H1 (cell line): ENCODE measurements around the gene PXDC1. TPM values are rescaled to one million over a fixed set of nuclear protein-coding genes. Genes with fewer than 3 reads are reported as not detected.

ENCODE experiments used
- CTCF ChIA-PET: fragments of 300-600 bp; sonication (Branson Sonifier 250); formaldehyde crosslinking; loops from one replicate; lab custom pipeline; 2021; ENCODE audit not compliant: partially characterized antibody; lab: Charles Lee
- POLR2A ChIA-PET: fragments of 300-600 bp; sonication (Branson Sonifier 250); formaldehyde crosslinking; loops from one replicate; lab custom pipeline; 2021; ENCODE audit warnings: inconsistent platforms; ENCODE audit not compliant: partially characterized antibody; lab: Charles Lee
- DNase-seq, 2 experiments: peaks; one replicate each; pipeline versions ENCODE4 v3.0.0 to v3.0.0-alpha.2; 2010 to 2022; ENCODE audit warnings: low spot score in 2 of 2, low read depth in 1 of 2, mixed read lengths in 1 of 2
- FAIRE-seq: peaks from 2 replicates; lab custom pipeline; 2011; peaks lifted over from hg19 to GRCh38; lab: Jason Lieb, UNC
- H2AFZ ChIP-seq: 2 replicates; pipeline ENCODE4 v1.8.1; 2012; ENCODE audit warnings: low read length, inconsistent platforms
- H2AK5ac ChIP-seq: 2 replicates; pipeline ENCODE4 v1.6.1; 2013; ENCODE audit warnings: low read depth, low read length
- H2BK120ac ChIP-seq: replicated peaks from 2 replicates; pipeline ENCODE3; 2013; ENCODE audit warnings: low read depth, low read length, inconsistent platforms
- H2BK12ac ChIP-seq: 2 replicates; pipeline ENCODE4 v1.6.1; 2013; ENCODE audit warnings: low read depth, low read length
- H2BK15ac ChIP-seq: 2 replicates; pipeline ENCODE4 v1.6.1; 2013; ENCODE audit warnings: low read length
- H2BK20ac ChIP-seq: 2 replicates; pipeline ENCODE4 v1.6.1; 2013; ENCODE audit warnings: low read length
- H2BK5ac ChIP-seq: 2 replicates; pipeline ENCODE4 v1.6.1; 2013; ENCODE audit warnings: low read depth, low read length
- H3K14ac ChIP-seq: 2 replicates; pipeline ENCODE4 v1.6.1; 2013; ENCODE audit warnings: inconsistent platforms; ENCODE audit not compliant: insufficient read length
- H3K18ac ChIP-seq: 2 replicates; pipeline ENCODE4 v1.6.1; 2013; ENCODE audit warnings: low read length; ENCODE audit errors: extremely low read depth
- H3K23ac ChIP-seq: 2 replicates; pipeline ENCODE4 v1.6.1; 2013; ENCODE audit warnings: inconsistent platforms; ENCODE audit not compliant: insufficient read length
- H3K23me2 ChIP-seq: 2 replicates; pipeline ENCODE4 v1.6.1; 2013; ENCODE audit warnings: low read depth, low read length
- H3K27ac ChIP-seq: 2 replicates; pipeline ENCODE4 v1.6.1; 2011; ENCODE audit warnings: low read depth, low read length, inconsistent platforms
- H3K27me3 ChIP-seq, 4 experiments: replicated peaks in 1 of 4; 1 replicate in 1 of 4; 2 replicates in 3 of 4; pipeline versions ENCODE4 v1.6.1 to v1.8.1; 2011 to 2013; ENCODE audit warnings: low read length in 3 of 4, mild to moderate bottlenecking in 3 of 4, inconsistent platforms in 2 of 4, mixed read lengths in 2 of 4, moderate library complexity in 1 of 4; ENCODE audit not compliant: control insufficient read depth in 3 of 4, insufficient read depth in 3 of 4; ENCODE audit errors: extremely low read depth in 1 of 4
- H3K36me3 ChIP-seq, 4 experiments: 2 replicates each; pipeline versions ENCODE4 v1.6.1 to v1.8.1; 2011 to 2013; ENCODE audit warnings: mild to moderate bottlenecking in 4 of 4, low read length in 3 of 4, moderate library complexity in 2 of 4, control low read depth in 1 of 4, inconsistent platforms in 1 of 4; ENCODE audit not compliant: insufficient read depth in 4 of 4, control insufficient read depth in 2 of 4
- H3K4ac ChIP-seq: replicated peaks from 2 replicates; pipeline ENCODE3; 2013; ENCODE audit warnings: low read length, low read depth, mixed read lengths, inconsistent platforms; ENCODE audit not compliant: insufficient read length
- H3K4me1 ChIP-seq, 4 experiments: replicated peaks in 1 of 4; 1 replicate in 1 of 4; 2 replicates in 3 of 4; pipeline versions ENCODE4 v1.6.1 to v1.8.1; 2011 to 2013; ENCODE audit warnings: low read length in 3 of 4, inconsistent platforms in 2 of 4, mixed read lengths in 1 of 4; ENCODE audit not compliant: insufficient read depth in 4 of 4, control insufficient read depth in 3 of 4
- H3K4me2 ChIP-seq, 2 experiments: 2 replicates each; pipeline versions ENCODE4 v1.6.1 to v1.8.1; 2011 to 2013; ENCODE audit warnings: low read depth in 2 of 2, low read length in 2 of 2, control low read depth in 1 of 2, inconsistent platforms in 1 of 2, mild to moderate bottlenecking in 1 of 2; ENCODE audit not compliant: insufficient read depth in 1 of 2
- H3K4me3 ChIP-seq, 4 experiments: fragments of 200-600, 300-600 bp in 1 of 4; sonication (generic), shearing (Covaris generic), sonication (Bioruptor Twin) in 1 of 4; 2 replicates each; pipeline versions ENCODE4 v1.5.1 to v1.8.1; 2011 to 2016; ENCODE audit warnings: low read length in 4 of 4, low read depth in 3 of 4, control low read depth in 2 of 4, inconsistent platforms in 2 of 4, mild to moderate bottlenecking in 2 of 4, mixed read lengths in 1 of 4, moderate library complexity in 1 of 4; ENCODE audit not compliant: insufficient read depth in 2 of 4; ENCODE audit errors: extremely low read depth in 1 of 4
- H3K56ac ChIP-seq: replicated peaks from 2 replicates; pipeline ENCODE3; 2013; ENCODE audit warnings: low read depth, mild to moderate bottlenecking, mixed read lengths, low read length, inconsistent platforms; ENCODE audit not compliant: insufficient read length
- H3K79me1 ChIP-seq: 2 replicates; pipeline ENCODE4 v1.6.1; 2013; ENCODE audit warnings: low read depth, low read length, control low read depth
- H3K79me2 ChIP-seq, 2 experiments: 2 replicates each; pipeline versions ENCODE4 v1.6.1 to v1.8.1; 2012 to 2013; ENCODE audit warnings: low read length in 2 of 2, mild to moderate bottlenecking in 2 of 2, inconsistent platforms in 1 of 2; ENCODE audit not compliant: insufficient read depth in 2 of 2, control insufficient read depth in 1 of 2
- H3K9ac ChIP-seq, 4 experiments: replicated peaks in 1 of 4; 1 replicate in 1 of 4; 2 replicates in 3 of 4; pipeline versions ENCODE4 v1.6.1 to v1.8.1; 2011 to 2013; ENCODE audit warnings: low read depth in 3 of 4, low read length in 3 of 4, control low read depth in 2 of 4, mild to moderate bottlenecking in 2 of 4, moderate library complexity in 2 of 4, inconsistent platforms in 1 of 4; ENCODE audit errors: extremely low read depth in 1 of 4
- H3K9me3 ChIP-seq, 2 experiments: 2 replicates each; pipeline versions ENCODE4 v1.6.1 to v1.8.1; 2012 to 2013; ENCODE audit warnings: mild to moderate bottlenecking in 2 of 2, moderate library complexity in 2 of 2, control low read depth in 1 of 2, inconsistent platforms in 1 of 2, low read depth in 1 of 2, low read length in 1 of 2, mixed read lengths in 1 of 2; ENCODE audit not compliant: insufficient read depth in 2 of 2
- H4K20me1 ChIP-seq, 2 experiments: replicated peaks in 1 of 2; 2 replicates each; pipeline versions ENCODE3 to v1.8.1; 2011 to 2013; ENCODE audit warnings: inconsistent platforms in 2 of 2, low read length in 2 of 2, mild to moderate bottlenecking in 1 of 2; ENCODE audit not compliant: insufficient read depth in 2 of 2, control insufficient read depth in 1 of 2
- H4K5ac ChIP-seq: 2 replicates; pipeline ENCODE4 v1.6.1; 2013; ENCODE audit warnings: low read length, low read depth, mixed read lengths, inconsistent platforms; ENCODE audit not compliant: insufficient read length
- H4K8ac ChIP-seq: 2 replicates; pipeline ENCODE4 v1.8.0; 2013; ENCODE audit warnings: mild to moderate bottlenecking, moderate library complexity, low read length, inconsistent platforms; ENCODE audit not compliant: insufficient read depth; ENCODE audit errors: extremely low read depth
- H4K91ac ChIP-seq: replicated peaks from 2 replicates; pipeline ENCODE3; 2013; ENCODE audit warnings: low read length, mixed read lengths, inconsistent platforms; ENCODE audit not compliant: insufficient read length
- CBX8 ChIP-seq: fragments of 300-800, 300-1000 bp; sonication (generic); IDR thresholded peaks from 2 replicates; pipeline ENCODE4 v1.7.1; 2016; ENCODE audit warnings: low read depth, low read length, borderline replicate concordance
- CHD2 ChIP-seq: IDR thresholded peaks from 2 replicates; pipeline ENCODE4 v1.6.1; 2012; ENCODE audit warnings: low read length, improper control_type of control experiment
- CREB1 ChIP-seq: IDR thresholded peaks from 2 replicates; pipeline ENCODE4 v1.6.1; 2012; ENCODE audit warnings: inconsistent platforms
- GTF2F1 ChIP-seq: IDR thresholded peaks from 2 replicates; pipeline ENCODE4 v1.6.1; 2012; ENCODE audit warnings: low read depth, low read length, improper control_type of control experiment, borderline replicate concordance
- JUN ChIP-seq: IDR thresholded peaks from 2 replicates; pipeline ENCODE4 v1.6.1; 2011; ENCODE audit warnings: low read depth, mild to moderate bottlenecking, improper control_type of control experiment, low read length
- JUND ChIP-seq: IDR thresholded peaks from 2 replicates; pipeline ENCODE4 v1.6.1; 2011; ENCODE audit warnings: mild to moderate bottlenecking, improper control_type of control experiment, low read length
- NANOG ChIP-seq: IDR thresholded peaks from 2 replicates; pipeline ENCODE4 v1.6.1; 2011; ENCODE audit warnings: low read length, low read depth, mild to moderate bottlenecking, inconsistent platforms; ENCODE audit not compliant: insufficient read depth, poor library complexity, severe bottlenecking
- PHF8 ChIP-seq: fragments of 200-600 bp; sonication (generic); conservative IDR thresholded peaks from 2 replicates; pipeline ENCODE4 v1.7.1; 2012; ENCODE audit warnings: low read depth, mild to moderate bottlenecking, inconsistent platforms, low read length, moderate library complexity
- SAP30 ChIP-seq: fragments of 300-600 bp; sonication (generic); IDR thresholded peaks from 2 replicates; pipeline ENCODE4 v1.7.1; 2012; ENCODE audit warnings: low read length, moderate library complexity, mild to moderate bottlenecking, inconsistent platforms; ENCODE audit not compliant: insufficient read depth, insufficient replicate concordance
- SP4 ChIP-seq: IDR thresholded peaks from 2 replicates; pipeline ENCODE4 v1.6.1; 2012; ENCODE audit warnings: low read length, inconsistent platforms
- WGBS, 2 experiments: shearing (Covaris generic) in 1 of 2; methylation state at CpG; one replicate each; pipeline versions ENCODE4 v1.1.6 to v1.1.7; 2013 to 2015; ENCODE audit warnings: low lambda C conversion rate in 2 of 2, mixed read lengths in 2 of 2, inconsistent platforms in 1 of 2, low coverage in 1 of 2, missing lambda C conversion rate in 1 of 2; ENCODE audit not compliant: insufficient replicate concordance in 2 of 2, insufficient coverage in 1 of 2, insufficient read length in 1 of 2; ENCODE audit errors: extremely low coverage in 1 of 2, missing lambda C conversion rate in 1 of 2; 5-methylcytosine and 5-hydroxymethylcytosine counted together
- polyA plus RNA-seq, 7 experiments: library from polyadenylated mRNA; depleted of rRNA in 3 of 7; stranded (reverse) in 5 of 7; unstranded in 2 of 7; fragments of >200 nt in 5 of 7; fragments of 200-250 nt in 2 of 7; gene quantifications; 1 replicate in 5 of 7; 2 replicates in 1 of 7; 4 replicates in 1 of 7; pipeline versions ENCODE4 v1.2.1 to v1.2.3, GENCODE V29; 2011 to 2013; ENCODE audit warnings: missing spikeins in 2 of 7, mixed read lengths in 2 of 7
- total RNA-seq: library from RNA; stranded (reverse); fragmentation: NEBNext Ultra II Directional; extraction: Animal tissue kit (Norgen Biotek cat#: 25700); gene quantifications from 2 replicates; pipeline ENCODE4 v1.2.1, GENCODE V29; 2021
- TF ChIP-seq, protein P1 (sequence below): IDR thresholded peaks from 2 replicates; pipeline ENCODE4 v1.6.1; 2011; ENCODE audit warnings: low read length, improper control_type of control experiment
- TF ChIP-seq, protein P2 (sequence below): IDR thresholded peaks from 2 replicates; pipeline ENCODE4 v1.6.1; 2012; ENCODE audit warnings: inconsistent platforms

Gene PXDC1
- total and polyA plus RNA-seq, 2 of the 8 experiments (the other 6 are each of a cell fraction or from before 2014, with no cell fraction given): 1.7 to 2.0 TPM

DNA sequence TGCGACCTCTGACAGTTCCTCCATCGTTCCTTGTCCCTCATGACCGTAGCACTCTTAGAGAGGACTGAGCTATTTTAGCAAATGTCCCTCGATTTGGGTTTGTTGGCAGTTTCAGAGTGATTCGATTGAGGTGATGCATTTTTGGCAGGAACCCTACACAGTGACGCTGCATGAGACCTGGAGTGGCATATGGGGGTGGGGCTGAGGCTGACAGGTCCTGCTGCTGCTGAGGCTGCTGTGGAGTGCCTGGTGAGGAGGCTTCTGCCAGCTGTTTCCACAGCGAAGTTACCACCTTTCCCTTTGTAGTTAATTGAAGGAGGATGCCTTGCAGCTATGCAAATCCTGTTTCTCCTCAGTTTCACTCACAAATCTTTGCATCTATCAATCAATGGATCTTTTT lies 19.8 kb downstream of the PXDC1 start:
- Histone ChIP-seq H2BK20ac (no peak overlapping the region), H3K56ac (no peak overlapping the region), H3K23ac (no peak overlapping the region), H3K4me3 (no peak overlapping the region), H4K20me1 (no peaks in the 10 kb centered on the region), H3K18ac (no peak overlapping the region), H3K4me2 (no peak overlapping the region), H3K79me2 (no peaks in the 10 kb centered on the region), H3K4ac (no peak overlapping the region), H4K5ac (no peak overlapping the region), H2BK5ac (no peak overlapping the region), H4K91ac (no peak overlapping the region), H4K8ac (no peak overlapping the region), H3K27me3 (no peaks in the 10 kb centered on the region), H2BK12ac (no peak overlapping the region), H2BK15ac (no peak overlapping the region), H2AK5ac (no peak overlapping the region), H3K36me3 (no peaks in the 10 kb centered on the region), H3K9me3 (peaks cover 0 to 6% of the 10 kb centered on the region in 2 experiments; a peak in 2 of 4 replicates), H3K9ac (no peak overlapping the region), H3K23me2 (no peaks in the 10 kb centered on the region), H3K27ac (no peak overlapping the region), H3K14ac (no peak overlapping the region), H3K4me1 (peaks cover 0 to 3% (median 1%) of the 10 kb centered on the region in 4 experiments; a peak in 3 of 7 replicates), H2AFZ (no peak overlapping the region), H2BK120ac (no peak overlapping the region), H3K79me1 (no peaks in the 10 kb centered on the region)
- WGBS, 2 experiments: 83% methylated on average over 7 of the region's 7 CpGs; no CpG with 5 or more reads in 1 of the 2 experiments
- FAIRE-seq (no peak), DNase-seq (no peak)
- ChIA-PET POLR2A (no interaction called here), CTCF (interaction anchor here (0.6 to 9.0 kb wide), 55 partner anchors 9 to 484 kb away, joined by 3 to 58 read pairs (median 5); no protein-coding TSS in a partner anchor)
- TF ChIP-seq SAP30 (no peak), JUN (no peak), CREB1 (no peak), CBX8 (no peak), NANOG (no peak), JUND (no peak), GTF2F1 (no peak), SP4 (no peak), PHF8 (no peak), CHD2 (no peak)
- TF ChIP-seq, protein P1, sequence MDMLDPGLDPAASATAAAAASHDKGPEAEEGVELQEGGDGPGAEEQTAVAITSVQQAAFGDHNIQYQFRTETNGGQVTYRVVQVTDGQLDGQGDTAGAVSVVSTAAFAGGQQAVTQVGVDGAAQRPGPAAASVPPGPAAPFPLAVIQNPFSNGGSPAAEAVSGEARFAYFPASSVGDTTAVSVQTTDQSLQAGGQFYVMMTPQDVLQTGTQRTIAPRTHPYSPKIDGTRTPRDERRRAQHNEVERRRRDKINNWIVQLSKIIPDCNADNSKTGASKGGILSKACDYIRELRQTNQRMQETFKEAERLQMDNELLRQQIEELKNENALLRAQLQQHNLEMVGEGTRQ: no peak
- TF ChIP-seq, protein P2, sequence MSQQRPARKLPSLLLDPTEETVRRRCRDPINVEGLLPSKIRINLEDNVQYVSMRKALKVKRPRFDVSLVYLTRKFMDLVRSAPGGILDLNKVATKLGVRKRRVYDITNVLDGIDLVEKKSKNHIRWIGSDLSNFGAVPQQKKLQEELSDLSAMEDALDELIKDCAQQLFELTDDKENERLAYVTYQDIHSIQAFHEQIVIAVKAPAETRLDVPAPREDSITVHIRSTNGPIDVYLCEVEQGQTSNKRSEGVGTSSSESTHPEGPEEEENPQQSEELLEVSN: no peak
